ENCODE data around the gene PGC.

PGC gene

DNA sequence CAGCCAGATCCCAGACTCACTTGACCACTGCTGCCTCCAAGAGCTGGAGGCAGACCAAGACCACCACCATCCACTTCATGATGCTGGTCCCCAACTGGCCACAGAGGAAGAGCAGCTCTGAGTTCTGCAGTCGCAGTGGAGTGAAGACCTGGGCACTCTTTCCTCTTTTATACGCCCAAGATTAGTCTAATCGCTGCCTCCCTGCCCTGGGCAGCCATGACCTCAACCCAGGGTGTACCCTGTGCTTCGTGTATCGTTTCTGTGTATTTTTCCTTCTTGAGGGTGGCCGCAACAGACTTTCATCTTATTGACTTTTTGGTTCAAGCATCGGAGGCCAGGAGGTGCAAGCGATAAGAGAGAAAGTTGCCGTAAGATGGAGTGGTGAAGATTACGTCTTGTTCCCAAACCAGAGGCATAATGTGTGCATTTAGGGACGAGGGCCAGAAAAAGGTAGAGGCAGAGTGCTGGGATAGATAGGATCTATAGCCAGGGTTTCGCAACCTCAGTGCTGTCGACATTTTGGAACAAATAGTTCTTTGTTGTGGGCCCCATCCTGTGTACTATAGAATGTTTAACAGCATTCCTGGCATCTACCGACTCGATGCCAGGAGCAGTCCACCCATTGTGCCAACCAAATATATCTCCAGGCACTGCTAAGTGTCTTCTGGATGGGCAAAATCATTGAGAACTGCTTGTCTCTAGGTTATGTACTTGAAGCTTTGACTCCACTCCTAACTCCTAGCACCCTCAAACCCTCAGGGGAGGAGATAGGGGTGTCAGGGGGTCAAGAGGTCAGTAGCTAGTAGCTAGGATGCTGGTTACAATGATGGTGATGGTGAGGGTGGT lies at the start of gene PGC:
PGC (minus strand) TSS at position 142 of the 846 bp plus-strand sequence; CDS start at position 79, 63 bp downstream.
- DNase-seq = no peak

DNA sequence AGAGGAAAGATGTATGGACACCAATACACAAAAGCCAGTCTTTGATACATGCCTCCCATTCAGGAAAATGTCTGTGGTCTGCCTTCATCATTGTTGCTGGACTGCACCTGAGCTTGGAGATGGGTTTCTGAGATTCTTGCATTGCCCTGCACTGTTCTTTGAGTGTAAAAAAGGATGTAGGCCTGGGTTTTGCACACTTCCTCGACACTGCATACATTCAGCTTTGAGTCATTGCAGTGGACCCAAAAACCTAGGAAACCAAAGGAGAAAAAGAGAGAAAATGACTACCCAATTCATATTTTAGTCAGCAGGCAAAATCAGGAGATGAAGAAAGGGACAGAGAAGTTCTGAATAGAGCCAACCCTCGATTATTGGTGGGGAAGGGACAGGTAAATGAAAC lies 49.3 kb upstream of the PGC start:
- no peak for DNase-seq

DNA sequence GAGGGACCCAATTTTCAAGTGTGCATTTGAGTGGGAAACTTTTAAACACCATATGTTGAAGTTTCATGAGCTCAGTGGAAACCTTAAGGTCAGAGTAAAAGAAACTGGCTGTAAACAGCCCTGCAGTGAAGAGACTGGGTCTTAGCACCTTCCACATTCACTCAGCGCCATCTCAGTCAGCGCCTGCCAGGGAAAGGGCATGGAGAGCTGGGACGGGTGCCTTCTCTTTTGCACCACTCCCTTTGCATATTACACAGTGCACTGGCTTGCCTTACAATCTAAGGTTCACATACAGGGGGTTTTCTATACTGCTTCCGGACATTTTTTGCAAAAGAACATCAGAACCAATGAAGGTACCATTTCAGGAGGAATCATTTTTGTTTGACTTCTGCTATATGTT lies 44.8 kb upstream of the PGC start:
- no peak for DNase-seq

DNA sequence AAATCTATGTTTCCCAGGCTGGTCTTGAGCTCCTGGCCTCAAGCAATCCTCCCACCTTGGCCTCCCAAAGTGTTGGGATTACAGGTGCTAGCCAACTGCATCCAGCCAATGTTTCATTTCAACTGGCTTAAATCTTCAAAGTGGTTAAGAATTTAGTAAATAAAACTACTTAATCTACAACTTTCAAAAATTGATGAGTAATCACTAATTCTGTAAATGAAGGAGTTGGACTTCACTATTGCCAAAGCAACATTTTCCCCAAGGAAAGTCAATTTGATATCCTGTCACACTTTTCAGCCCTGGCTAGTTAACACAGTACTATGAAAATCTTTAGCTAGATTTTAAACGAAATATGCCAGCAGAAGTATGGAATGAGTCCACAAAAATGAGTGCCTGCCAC lies 44.1 kb upstream of the PGC start:
- no peak for DNase-seq

DNA sequence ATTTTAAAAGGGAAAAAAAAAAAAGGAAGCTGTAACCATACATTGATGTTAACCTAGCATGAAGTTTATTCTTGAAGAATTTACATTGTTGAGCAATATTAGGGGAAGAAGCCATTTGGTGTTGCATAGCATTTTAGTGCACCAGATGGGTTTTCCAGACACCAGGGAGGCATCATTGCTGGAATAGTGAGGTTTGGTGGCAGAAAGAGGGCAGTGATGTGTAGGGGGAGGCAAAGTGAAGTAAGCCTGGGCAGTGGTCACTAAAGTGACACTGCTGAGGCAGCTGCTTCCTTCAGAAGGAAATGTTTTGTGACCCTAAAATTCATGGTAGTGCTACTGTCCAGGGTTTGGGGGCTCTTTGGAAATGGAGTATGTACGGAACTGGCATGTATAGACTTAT lies 42.8 kb upstream of the PGC start:
- no peak for DNase-seq

DNA sequence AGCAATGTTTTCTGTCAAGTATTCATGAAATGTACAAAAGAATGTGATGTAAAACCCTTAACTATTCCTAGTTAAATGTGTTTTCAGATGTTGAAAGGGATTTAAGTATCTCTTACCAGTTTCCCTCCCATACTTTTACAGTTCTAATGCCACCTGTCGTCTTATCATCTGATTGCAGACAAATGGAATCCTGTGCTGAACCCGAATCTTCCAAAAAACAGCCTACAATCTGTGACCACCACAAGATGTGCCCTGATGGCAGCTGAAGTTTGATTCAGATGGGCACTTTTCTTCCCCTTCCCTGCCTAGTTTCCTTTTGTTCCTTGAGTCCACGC lies 42.2 kb upstream of the PGC start:
- DNase-seq = no peak

DNA sequence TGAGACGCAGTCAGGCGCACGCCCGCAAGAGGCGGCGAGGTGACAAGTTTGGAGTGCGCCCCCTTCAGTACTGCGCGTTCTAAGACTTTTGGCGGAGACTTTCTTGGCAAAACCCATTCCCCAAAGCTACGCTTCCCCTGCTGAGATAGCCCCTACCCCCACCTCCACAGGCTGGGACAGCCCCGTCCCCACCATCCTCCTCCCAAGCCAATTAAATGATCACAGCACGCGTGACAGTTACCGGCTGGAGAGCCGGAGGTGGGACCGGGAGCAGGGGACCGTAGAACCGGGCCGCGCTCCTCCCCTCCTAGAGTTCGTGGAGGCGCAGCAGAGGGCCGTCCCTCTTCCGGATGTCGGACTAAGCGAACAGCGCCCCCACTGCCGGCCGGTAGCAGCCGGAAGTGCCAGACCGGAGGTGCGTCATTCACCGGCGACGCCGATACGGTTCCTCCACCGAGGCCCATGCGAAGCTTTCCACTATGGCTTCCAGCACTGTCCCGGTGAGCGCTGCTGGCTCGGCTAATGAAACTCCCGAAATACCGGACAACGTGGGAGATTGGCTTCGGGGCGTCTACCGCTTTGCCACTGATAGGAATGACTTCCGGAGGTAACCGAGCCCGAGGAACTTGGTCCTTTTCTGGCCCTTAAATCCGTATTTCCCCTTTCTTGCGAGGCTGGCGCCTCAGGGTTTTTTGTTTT lies 40.2 kb upstream of the PGC start, which contains the start of gene TOMM6:
TOMM6 (plus strand) TSS at position 476 of the 699 bp plus-strand sequence; CDS start at position 480, 4 bp downstream.
- peak; percentile 92 for DNase-seq

DNA sequence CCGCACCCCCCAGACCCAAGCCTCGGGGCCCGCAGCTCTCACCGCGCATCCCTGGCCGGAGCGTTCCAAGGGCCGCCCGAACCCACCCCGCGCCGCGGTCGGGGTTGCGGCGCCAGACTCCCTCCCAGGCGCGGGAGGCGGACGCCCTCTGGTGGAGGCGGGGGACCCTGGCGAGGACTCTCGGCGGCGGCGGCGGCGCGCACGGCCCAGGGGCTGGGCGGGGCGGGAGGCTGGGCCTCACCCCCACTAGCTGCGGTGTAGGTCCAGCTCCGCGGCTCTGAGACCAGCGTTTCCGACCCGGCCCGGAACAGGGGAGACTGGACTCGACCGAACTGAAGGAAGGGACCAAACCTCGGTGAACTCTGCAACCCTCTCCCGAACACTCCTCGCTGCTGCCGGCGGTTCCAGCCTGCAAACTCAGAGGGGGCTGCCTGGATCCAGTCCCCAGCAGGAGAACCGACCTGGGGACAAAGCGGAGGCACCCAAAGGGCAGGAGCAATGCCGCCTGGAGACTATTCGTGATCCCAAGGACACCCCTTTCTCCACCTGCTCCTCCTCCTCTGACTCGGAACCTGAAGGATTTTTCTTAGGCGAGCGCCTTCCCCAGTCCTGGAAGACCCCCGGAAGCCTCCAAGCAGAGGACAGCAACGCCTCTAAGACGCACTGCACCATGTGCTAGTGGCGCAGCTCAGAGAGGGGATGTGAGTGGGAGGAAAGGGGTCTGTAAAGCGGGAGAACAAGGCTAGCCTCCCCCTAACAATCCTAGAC lies 39.4 kb upstream of the PGC start:
- DNase-seq = peak; percentile 80

DNA sequence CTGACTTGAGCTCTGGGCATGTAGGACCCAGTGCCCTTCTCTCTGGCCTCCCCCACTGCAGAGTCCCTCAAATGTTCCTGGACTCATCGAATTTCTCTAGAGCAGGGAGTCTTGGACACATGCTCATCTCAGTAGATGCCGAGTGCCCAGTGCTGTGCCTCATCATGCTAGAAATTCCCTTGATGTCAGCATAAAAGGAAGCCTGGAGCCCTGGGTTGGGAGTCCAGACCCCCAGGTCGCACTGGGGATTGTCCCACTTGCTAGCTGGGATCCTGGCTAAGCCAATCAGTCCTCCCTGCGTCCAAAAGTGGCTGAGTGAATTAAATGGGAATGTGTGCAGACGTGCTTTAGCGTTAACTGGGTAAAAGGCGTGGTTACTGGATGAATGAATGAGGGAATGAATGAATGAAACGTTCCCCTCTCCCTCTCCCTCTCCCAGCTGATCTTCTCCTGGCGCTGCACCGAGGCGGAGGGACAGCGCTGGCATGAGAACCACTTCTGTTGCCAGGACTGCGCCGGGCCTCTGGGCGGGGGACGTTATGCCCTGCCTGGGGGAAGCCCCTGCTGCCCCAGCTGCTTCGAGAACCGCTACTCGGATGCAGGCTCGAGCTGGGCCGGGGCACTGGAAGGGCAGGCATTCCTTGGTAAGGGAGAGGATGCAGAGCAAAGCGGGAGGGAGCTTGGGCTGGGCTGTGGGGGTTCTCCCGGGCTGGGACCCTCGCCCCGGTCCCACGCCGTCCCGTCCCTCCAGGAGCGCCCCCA lies 38.7 kb upstream of the PGC start:
- no peak for DNase-seq

DNA sequence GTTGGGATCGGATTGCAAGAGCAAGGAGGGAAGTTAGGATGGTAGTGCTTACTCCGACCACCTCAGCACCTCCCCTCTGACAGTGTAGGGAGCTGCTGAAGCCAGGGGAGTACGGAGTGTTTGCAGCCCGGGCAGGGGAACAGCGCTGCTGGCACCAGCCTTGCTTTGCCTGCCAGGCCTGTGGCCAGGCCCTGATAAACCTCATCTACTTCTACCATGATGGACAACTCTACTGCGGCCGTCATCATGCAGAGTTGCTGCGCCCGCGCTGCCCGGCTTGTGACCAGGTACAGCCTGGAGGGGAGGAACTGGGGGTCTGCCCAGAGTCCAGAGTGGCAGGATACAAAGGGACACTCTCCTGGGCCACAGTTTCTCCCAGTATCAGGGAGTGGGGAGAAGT lies 38.1 kb upstream of the PGC start:
- no peak for DNase-seq

DNA sequence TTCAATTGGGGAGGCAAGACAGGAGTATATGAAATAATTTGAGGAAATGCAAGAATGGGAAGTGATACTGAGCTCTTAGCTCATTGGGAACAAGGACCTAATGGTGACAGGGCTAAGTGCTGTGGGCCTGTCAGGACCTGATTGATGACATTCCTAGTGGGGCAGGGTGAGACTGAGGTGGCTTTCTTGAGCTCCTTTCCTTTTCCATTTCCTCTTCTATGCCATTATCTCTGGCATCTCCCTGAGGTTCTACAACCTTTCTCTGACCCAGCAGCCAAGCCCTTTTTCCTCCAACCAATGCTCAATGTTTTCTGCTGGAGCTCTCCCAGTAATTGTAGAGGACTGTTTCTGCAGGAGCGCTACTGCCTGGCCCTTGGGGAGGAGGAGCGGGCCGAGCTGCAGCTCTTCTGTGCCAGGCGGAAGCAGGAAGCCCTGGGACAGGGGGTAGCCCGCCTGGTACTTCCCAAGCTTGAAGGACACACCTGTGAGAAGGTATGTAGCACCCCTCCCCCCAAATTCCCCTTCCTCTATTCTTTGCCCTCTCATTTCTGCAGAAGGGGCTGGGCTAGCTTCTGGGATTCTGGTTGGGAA lies 37.5 kb upstream of the PGC start:
- DNase-seq = no peak

DNA sequence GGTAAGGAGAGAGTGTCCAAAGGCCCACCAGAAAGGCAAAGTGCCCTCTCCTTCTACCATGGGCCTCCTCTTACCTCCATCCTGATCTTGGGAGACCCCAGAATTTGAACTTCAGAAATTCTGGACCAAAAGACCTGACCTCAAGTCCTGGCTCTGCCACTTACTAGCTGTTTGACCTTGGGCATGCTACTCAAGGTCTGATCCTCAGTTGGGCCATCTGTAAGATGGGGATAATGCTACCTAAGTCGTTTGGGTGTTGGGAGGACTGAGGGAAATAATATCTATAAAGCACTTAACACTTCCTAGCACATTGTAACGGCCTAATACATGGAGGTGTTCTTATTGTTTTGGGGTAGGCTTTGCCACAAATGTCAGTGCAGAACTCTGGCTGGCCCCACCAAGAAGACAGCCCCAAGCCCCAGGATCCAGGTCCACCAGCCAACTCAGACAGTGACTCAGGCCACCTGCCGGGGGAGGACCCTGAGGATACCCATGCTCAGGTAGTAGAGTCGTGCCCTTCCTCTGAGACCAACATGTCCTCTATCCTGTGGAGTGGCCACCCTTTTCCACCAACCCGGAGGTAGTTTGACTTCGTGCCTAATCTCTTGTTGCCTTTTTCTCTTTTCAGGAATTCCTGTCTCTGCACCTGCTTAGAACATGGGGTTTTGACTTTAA lies 36.0 kb upstream of the PGC start:
- no peak for DNase-seq

DNA sequence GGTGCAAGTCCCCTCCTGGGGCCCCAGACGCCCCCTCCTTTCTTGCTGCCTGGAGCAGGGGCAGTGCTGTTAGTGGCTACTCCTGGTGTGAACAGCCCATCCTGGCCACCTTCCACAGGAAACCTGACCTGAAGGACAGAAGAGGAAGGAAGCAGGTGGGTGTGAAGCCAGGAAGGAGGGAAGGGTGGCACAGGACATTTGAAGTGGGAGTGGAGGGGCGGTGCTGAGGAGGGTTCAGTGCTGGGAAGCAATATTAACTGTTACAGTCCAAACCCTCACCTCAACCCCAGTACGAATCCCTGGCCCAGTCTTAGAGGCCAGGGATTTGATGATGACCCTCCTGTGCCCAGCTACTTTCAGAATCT lies 34.2 kb upstream of the PGC start:
- DNase-seq = no peak

DNA sequence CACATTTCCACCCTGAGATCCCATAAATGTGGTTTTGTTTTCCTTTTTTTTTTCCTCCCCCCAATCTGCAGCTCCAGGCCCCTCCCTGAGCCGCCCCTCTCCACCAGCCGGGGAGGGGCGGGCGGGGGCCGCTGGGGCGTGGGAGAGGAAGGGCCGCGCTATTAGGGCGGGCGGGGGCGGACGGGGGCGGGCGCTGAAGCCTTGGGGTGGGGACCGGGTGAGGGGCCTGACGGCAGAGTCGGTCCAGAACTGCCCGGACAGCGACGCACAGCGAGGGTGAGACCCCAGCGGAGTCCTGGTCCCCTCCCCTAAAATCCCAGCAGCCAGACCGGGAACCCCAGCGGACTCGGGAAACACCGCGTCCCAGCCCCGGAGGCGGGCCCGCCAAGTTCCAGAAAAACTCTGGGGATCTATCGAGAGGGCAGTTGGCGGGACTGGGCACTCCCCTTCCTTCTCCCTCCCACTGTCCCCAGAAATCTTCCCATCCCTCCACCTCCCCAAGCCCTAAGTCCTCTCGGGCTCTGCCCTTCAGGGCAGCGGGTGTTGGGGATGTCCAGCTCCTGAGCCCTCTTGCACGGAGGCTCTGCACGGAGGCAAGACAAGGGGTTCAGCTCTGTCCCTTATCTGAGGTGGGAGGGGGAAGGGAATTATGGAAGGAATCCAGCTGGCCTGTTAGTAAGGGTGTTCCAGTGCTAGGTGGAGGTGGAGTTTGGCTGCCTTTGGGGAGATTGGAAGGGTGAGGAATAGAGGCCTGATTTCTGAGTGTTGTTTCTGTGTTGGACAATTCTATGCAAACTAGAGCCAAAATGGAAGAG lies 33.6 kb upstream of the PGC start, which contains the start of gene PRICKLE4:
PRICKLE4 (plus strand) TSS at position 232 of the 815 bp plus-strand sequence. CDS start 2,692 bp downstream, outside the sequence.
- no peak for DNase-seq

DNA sequence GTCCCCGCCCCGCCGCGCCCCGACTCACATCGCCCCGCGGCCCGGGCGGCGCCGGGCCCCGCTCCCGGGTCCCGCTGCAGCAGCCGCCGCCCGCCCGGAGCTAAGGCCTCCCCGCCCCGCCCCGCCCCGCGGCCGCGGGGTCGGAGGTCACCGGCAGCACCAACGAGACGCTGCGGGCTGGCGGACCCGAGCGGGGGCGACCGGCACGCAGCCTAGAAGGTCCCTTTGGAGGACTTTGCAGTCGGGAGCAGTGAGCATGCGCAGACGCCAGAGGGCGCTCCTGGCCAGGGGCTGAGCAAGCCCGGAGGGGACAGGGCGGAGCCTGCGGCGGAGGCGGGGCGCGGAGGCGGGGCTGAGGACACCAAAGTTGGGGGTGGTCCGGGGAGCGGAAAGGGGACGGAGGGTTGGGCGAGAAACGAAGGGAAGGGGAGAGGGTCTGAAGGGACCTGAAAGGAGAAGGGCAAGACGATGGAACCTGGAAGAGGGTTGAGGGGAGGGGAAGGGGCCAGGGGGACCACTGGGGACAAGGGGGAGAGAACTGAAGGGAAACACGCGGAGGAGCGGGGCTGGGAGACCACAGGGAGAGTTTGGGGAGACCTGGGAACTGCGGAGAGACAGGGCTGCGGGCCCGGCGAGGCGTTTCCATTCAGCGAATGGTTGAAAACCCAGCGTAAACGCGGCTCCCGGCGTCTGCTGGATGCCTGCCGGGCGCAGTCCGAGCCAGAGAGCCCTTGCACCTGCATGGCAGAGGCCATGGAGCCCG lies 32.8 kb upstream of the PGC start, which contains the start of gene FRS3:
FRS3 (minus strand) TSS at position 113 of the 763 bp plus-strand sequence. CDS start 2,913 bp downstream, outside the sequence.
- peak; percentile 99 for DNase-seq

DNA sequence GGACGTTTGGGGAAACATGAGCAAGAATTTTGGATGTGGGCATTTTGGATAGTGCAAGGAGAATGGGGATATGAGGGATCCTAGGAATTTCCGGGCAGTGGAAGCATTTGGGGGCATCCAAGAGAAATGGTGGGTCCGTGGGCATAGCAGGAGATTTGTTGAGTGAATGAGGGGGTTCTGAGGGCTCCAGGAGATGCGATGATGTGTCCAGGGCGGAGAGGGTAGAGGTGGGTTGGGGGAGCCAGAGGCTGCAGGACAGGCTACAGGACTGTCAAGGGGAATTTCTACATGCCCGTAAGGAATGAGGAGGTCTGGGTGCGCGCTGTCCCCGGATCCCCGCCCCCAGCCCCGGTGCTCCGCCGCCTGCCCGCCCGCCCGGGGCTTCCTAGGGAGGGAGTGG lies 32.1 kb upstream of the PGC start:
- DNase-seq = no peak

DNA sequence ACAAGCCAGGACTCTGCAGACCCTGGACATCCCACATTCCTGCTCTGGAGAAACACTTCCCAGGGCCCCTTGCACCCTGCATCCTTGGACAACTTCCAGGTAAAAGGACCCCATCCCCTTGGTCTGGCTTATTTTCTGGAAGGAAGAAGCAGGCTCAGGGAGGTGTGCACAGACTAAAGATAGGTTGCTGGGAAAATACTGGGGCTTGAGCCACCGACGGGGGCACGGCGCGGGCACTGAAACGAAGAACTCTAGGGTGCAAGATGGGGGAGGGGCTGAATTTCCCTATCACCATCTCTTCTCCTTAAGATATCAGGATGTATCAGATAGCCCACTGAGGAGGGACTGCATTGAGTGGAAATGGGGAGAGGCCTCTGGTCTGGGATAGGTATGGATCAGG lies 31.7 kb upstream of the PGC start:
- no peak for DNase-seq

DNA sequence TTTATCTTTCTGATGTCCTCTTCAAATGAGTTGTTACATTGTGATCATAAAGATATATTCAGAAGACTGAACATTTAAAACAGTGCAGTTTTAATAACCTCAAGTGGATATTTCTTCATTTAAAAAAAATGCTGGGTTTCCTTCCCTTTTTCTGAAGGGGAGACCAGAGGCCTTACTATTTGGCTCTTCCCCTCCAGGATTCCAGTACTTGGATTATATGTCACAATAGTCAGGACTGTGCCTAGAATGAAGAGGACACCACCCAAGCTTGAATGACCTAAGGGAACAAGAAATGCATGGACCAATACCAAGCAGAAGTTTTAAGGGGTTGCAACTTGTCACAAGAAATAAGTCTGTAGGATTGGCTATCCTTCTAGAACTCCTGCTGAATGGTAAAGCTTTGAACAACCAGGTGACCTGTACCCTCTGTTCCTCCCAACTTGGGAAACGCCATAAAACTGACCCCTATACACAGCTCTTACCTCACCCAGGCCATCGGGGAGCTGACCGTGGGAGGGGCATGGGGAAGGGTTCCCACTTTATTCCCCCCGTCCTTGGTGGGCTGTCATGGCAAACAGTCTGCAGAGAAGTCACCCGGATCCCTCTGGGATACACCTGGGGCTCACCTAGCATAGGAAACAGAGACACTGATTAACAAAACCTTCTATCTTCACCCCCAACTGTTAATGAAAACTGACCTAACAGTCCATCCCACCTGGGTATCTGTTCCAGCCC lies 30.5 kb upstream of the PGC start:
- DNase-seq = no peak

DNA sequence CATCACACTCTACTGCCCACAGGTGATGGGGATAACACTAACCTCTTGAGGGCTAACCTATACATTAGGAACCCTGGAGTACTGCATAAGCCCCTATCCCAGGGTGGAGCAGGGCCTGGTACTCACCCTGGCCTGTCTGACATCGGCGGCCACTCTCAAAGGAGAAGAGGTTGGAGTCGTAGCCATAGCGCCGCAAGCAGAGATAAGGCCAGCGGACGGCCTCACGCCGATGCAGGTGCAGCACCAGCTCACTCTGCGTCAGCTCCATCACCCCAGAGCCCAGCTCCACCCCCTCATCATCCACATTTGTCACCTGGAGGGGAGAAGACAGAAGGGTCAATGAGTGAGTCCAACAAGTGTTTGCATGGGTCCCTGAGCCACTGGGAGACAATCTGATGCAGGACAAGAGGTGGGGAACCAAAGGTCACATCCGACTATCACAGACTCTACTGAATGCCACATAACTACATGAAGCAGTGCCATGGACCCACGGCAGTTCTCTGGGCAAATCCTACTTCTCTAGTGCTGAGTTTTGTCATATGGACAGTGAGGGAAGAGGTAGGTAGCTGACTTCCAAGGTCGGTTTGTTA lies 28.2 kb upstream of the PGC start:
- no peak for DNase-seq

Data from activated CD4-positive, alpha-beta T cell treated with anti-CD3 and anti-CD28 coated beads for 1 hour (primary cell).